Activated T-cell treated with anti-CD3 and anti-CD28 coated beads, Interleukin-2, amount 50 U/mL, for 48 hours (primary cell): ENCODE measurements around the gene XXYLT1.

Source experiments
- DNase-seq, 2 experiments: peaks; one replicate each; pipeline ENCODE4 v3.0.0-alpha.2; 2020

XXYLT1 gene

GRCh38 chr3:195128255-195129071 lies 142.5 kb downstream of the XXYLT1 start:
- no peak for DNase-seq

DNA sequence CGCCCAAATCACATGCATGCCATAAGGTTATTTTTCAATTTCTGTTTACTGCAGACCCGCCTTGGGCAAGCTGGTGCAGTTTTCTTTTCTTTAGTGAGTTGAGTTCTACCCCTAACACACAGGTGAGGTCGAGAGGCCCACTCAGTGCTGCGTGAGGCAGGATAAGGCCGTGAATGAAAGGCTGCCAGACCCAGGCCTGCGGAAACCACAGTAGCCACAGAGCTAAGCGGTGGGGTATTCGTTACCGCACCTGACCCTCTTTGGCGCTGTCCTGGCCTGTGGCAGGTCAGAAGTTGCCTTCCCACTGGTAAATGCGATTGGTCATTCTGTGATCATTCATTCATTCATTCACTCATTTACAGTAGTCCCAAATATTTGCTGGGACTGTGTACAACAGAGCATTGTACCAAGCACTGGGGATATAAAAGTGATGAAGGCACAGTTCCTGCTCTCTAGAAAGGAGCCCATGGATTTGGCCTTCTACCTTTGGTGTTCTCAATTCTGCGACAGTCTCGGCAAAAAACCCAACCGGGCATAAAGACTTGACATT lies 144.8 kb downstream of the XXYLT1 start:
- DNase-seq, result no peak

GRCh38 chr3:195125646-195126045 lies 145.3 kb downstream of the XXYLT1 start:
- no peak for DNase-seq

DNA sequence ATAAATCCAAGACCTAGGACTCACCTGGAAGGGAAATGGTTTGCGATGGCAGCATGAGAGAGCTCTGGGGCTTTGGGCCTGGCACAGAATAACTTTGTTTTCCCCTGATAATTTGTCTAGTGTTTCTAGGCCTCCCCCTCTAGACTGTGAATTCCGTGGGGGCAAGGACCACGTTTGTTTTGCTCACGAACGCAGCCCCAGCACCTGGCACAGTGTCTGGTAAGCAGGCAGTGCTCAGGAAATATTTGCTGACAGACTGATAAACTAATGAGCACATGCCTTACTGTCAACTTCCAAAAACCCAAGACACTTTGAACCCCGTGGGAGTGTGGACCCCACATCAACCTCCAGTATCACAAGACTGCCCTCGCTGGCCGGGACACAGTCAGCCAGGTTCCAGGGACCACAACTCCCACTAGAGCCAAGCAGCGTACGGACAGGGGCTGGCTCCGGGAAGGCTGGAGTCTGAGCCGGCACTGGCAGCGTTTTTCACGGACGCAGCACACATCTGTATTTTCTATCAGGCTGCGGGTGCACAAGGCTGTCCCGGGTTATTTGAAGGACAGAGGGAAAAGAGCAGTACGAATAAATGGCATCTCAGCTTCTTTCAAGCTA lies 146.5 kb downstream of the XXYLT1 start:
- DNase-seq, result no peak

- no peak for DNase-seq
Measured at GRCh38 chr3:195123281-195123691, 147.7 kb downstream of the XXYLT1 start.

DNA sequence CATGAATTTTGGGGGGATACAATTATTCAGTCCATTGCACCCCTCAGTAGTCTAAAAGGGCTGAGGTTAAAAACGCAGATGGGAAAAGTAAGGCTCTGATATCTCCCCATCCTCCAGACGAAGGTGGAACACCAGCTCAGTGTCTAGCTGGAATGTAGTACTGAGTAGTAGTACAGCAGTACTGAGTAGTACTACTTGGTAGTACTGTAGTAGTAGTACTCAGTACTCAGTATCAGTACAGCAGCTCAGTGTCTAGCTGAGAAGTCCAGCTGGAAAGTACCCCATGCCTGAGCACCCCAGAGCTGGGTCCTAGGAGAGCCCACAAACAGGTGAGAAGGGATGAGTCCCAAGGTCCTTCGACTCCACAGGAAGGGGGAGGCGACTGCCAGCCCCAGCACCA lies 148.7 kb downstream of the XXYLT1 start:
- DNase-seq, result no peak

DNA sequence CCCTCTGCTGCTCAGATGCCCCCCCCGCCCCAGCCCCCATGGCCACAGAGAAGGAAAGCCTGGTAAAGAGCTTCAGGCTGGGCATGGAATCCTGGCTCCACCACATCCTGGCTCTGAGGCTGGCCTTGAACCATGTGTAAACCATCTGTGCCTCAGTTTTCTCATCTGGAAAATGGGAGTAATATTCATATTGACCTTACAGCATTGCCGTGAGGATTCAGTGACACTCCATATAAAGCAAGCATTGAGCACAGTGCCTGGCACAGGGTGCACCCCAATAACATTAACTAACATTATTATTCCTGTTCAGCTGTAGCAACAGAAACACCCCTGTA lies 150.7 kb downstream of the XXYLT1 start:
- no peak for DNase-seq

DNA sequence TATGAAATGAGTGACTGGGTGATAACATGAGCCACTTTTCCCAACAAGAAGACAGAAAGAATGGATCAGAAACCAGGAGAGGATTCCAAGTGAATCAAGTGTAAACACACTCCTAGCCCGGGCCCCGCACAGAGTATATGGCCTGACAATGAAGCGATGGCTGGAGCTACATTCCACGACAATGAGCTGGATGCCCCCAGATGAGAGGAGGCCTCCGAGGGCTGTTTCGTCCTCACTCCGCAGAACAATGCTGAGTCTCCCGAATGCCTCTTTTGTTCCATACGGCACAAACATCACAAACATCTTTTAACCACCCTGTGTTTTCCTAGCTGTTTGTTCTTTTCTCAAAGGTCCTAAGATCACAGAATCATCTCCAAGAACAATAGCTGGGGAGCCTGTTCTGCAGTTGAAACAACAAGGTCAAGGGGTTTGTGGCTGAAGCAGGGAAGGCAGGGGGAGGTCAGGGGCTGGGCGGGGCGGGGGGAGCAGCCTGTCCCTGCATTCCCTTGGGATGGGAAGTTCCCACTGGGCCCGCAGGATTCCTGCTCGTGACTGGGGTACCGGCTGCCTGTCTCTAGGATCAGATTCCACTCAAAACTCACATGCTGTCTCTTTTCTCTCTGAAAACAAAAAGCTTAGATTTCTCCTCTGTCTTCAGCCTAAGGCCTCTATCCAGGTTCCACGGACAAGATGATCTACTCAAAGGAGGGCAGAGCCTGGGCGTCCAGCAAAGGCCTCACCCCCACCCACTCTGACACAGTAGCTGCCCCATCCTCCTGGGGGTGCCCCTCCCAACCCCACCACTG lies 151.3 kb downstream of the XXYLT1 start:
- DNase-seq, result no peak

GRCh38 chr3:195118671-195119070 lies 152.3 kb downstream of the XXYLT1 start:
- no peak for DNase-seq

- no peak for DNase-seq
Measured at GRCh38 chr3:195117978-195118581, 152.9 kb downstream of the XXYLT1 start.

- DNase-seq, result no peak
Measured at GRCh38 chr3:195116407-195117185, 154.4 kb downstream of the XXYLT1 start.

- DNase-seq, result no peak
Measured at GRCh38 chr3:195115600-195116406, 155.2 kb downstream of the XXYLT1 start.

DNA sequence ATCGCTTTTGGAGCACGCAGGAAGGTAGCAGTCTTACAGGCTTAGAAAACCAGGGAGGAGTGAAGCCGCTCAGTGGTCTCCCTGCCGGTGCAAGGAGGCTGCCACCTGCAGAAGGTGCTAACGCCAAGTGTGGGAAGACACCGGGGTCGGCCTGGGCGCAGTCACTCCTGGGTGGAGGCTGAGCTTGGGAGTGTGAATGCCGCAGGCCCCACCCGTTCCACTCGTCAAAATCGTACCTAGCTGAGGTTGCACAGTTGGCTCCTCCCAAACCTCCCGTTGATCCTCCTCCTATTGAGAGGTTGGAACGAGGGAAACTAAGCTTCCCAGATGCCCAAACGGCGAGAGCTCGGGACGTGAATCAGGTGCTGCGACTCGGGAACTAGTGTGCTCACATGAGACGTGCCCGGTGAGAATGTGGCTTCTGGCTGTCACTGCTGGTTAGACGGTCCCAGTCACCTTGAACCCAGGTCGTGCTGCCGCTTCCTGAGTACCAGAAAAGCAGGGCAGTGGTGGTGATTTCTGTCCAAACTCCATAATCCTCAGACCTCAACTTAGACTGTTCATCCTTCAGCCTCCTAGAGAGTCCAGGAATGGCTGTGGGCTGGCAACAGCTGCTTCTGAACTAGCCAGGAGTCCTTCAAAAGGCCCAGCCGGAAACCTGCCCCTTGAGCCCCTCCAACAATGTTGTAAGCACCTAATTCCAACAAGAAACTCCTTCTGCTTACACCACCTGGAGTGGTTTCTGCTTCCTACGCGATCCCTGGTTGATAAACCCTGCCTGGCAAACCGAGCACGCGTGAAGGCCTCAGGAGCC lies 156.0 kb downstream of the XXYLT1 start:
- no peak for DNase-seq

- DNase-seq, result no peak
Measured at GRCh38 chr3:195113536-195114425, 157.2 kb downstream of the XXYLT1 start.

GRCh38 chr3:195113048-195113447 lies 157.9 kb downstream of the XXYLT1 start:
- no peak for DNase-seq

DNA sequence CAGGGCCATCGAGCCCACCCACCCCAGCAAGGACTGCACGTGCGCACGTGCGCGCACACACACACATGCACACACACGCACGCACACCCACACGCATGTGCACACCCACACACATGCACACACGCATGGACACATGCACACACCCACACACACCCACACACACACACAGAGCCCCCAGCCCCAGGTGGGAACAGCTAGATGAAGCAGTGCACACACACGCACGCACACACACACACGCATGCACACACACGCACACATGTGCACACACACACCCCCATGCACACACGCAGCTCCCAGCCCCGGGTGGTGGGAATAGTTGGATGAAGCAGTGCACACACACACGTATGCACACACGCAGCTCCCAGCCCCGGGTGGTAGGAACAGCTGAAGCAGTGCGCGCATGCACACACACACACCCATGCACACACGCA lies 158.6 kb downstream of the XXYLT1 start:
- no peak for DNase-seq

GRCh38 chr3:195111766-195112165 lies 159.2 kb downstream of the XXYLT1 start:
- no peak for DNase-seq

- no peak for DNase-seq
Measured at GRCh38 chr3:195111319-195111705, 159.6 kb downstream of the XXYLT1 start.

GRCh38 chr3:195110647-195111318 lies 160.2 kb downstream of the XXYLT1 start:
- DNase-seq, result no peak
